Type B pancreatic cell (in vitro differentiated cells): ENCODE data around the gene MYH7. TPM values are rescaled to one million over a fixed set of nuclear protein-coding genes. Genes with fewer than 3 reads are reported as not detected.

Experiments
- DNase-seq: peaks from one replicate; pipeline ENCODE4 v3.0.0; 2021; ENCODE audit warnings: mixed read lengths; ENCODE audit not compliant: unreplicated experiment; ENCODE audit errors: extremely low spot score
- H3K27ac Mint-ChIP-seq: 2 replicates; pipeline ENCODE4 v1.8.0; 2021; ENCODE audit warnings: mild to moderate bottlenecking, mixed read lengths
- H3K27me3 Mint-ChIP-seq: 2 replicates; pipeline ENCODE4 v1.8.0; 2021; ENCODE audit warnings: mixed read lengths
- H3K36me3 Mint-ChIP-seq: 2 replicates; pipeline ENCODE4 v1.8.0; 2021; ENCODE audit warnings: mixed read lengths
- H3K4me1 Mint-ChIP-seq: one replicate; pipeline ENCODE4 v1.8.0; 2021; ENCODE audit warnings: mixed read lengths; ENCODE audit not compliant: unreplicated experiment
- H3K4me3 Mint-ChIP-seq: 2 replicates; pipeline ENCODE4 v1.8.0; 2021; ENCODE audit warnings: mild to moderate bottlenecking, mixed read lengths
- H3K9me3 Mint-ChIP-seq: 2 replicates; pipeline ENCODE4 v1.8.0; 2021; ENCODE audit warnings: mixed read lengths
- CTCF ChIP-seq: fragments of 200-600 bp; sonication (generic); conservative IDR thresholded peaks from 2 replicates; pipeline ENCODE4 v1.5.0; 2021; ENCODE audit warnings: antibody characterized with exemption, mild to moderate bottlenecking
- total RNA-seq: library from RNA; stranded (reverse); gene quantifications from 2 replicates; pipeline ENCODE4 v1.2.1, GENCODE V29; 2021; ENCODE audit warnings: low replicate concordance

MYH7 gene
- total RNA-seq, 1 donor from 2014 or later, result 0.14 TPM

GRCh38 chr14:23442721-23443356 lies 7.4 kb upstream of the MYH7 start:
- Mint-ChIP-seq H3K4me1 (peaks cover 20% of the 10 kb centered on the region), H3K27ac (no peak overlapping the region), H3K27me3 (peaks cover 4% of the 10 kb centered on the region), H3K36me3 (no peaks in the 10 kb centered on the region), H3K9me3 (no peaks in the 10 kb centered on the region), H3K4me3 (no peak overlapping the region)
- DNase-seq, result peak; percentile 62
- no peak for TF ChIP-seq CTCF

- no peak for DNase-seq
- peaks cover 24% of the 10 kb centered on the region for H3K4me1 Mint-ChIP-seq
Measured at GRCh38 chr14:23441076-23441475, 5.6 kb upstream of the MYH7 start.

GRCh38 chr14:23439107-23439835 lies 3.8 kb upstream of the MYH7 start:
- Mint-ChIP-seq H3K4me3 (no peak overlapping the region), H3K9me3 (no peaks in the 10 kb centered on the region), H3K27ac (peak overlapping the region; percentile 27), H3K36me3 (no peaks in the 10 kb centered on the region), H3K27me3 (peaks cover 10% of the 10 kb centered on the region), H3K4me1 (peaks cover 24% of the 10 kb centered on the region)
- DNase-seq, result peak; percentile 29
- TF ChIP-seq CTCF, result no peak

More at GRCh38 chr14:23441076-23441475, 5.6 kb upstream of the MYH7 start:
- Mint-ChIP-seq H3K36me3 (no peaks in the 10 kb centered on the region), H3K27ac (no peak overlapping the region), H3K27me3 (peaks cover 4% of the 10 kb centered on the region), H3K9me3 (no peaks in the 10 kb centered on the region), H3K4me3 (no peak overlapping the region)
- TF ChIP-seq CTCF, result no peak

- H3K27ac Mint-ChIP-seq, result peak overlapping the region; percentile 44
- peak; percentile 55 for DNase-seq
Measured at GRCh38 chr14:23438101-23438971, 2.9 kb upstream of the MYH7 start.

More at GRCh38 chr14:23438101-23438971, 2.9 kb upstream of the MYH7 start:
- peaks cover 24% of the 10 kb centered on the region for H3K4me1 Mint-ChIP-seq
- H3K9me3 Mint-ChIP-seq, result no peaks in the 10 kb centered on the region
- no peaks in the 10 kb centered on the region for H3K36me3 Mint-ChIP-seq
- H3K4me3 Mint-ChIP-seq, result no peak overlapping the region
- peaks cover 14% of the 10 kb centered on the region for H3K27me3 Mint-ChIP-seq
- TF ChIP-seq CTCF, result no peak
